Stimulated activated CD8-positive, alpha-beta memory T cell treated with anti-CD3 and anti-CD28 coated beads, Interleukin-12 subunit alpha, Interleukin-12 subunit beta, amount 100 ng/mL, for 24 hours (primary cell): ENCODE results near the gene KCNQ2.

Experiments
- DNase-seq: peaks from one replicate; pipeline ENCODE4 v3.0.0-alpha.2; 2020; ENCODE audit errors: extremely low read depth

The KCNQ2 gene

DNA sequence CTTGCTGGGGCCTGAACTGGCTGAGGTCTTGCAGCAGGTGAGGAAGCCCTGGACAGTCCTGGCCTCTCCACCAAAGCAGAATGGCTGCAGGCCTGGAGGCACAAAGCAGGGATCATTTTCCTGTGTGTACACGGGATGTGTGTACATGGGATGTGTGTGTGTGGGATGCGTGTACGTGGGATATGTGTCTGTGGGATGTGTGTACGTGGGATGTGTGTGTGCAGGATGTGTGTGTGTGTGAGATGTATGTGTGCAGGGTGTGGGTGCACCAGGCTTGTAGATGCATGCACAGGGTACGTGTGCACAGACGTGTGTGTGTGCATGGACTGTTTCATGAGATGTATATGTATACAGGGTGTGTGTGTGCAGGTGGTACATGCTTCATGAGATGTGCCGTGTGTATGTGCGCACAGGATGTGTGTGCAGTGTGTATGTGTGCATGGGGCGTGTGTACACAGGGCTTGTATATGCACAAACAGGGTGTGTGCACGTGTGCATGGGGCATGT lies 103.4 kb downstream of the KCNQ2 start:
- no peak for DNase-seq

DNA sequence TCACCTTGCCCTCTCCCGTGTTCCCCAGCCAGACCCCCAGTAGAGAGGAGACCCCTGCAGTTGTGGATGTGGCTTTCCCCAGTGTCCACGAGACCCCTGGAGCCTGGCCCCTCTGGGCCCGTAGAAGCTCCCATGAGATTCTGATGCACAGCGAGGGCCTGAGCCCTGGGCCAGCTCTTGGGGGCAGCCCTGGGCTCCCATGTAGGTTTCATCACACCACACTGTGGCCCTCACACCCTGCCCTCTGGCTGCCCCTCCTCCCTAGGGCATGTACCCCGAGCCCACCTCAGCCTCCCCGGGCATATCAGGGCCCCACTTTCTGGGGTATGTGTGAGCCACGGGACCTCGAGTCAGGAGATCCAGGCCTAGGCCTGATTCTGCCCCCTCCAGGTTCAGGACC lies 104.3 kb downstream of the KCNQ2 start:
- DNase-seq, result no peak

DNA sequence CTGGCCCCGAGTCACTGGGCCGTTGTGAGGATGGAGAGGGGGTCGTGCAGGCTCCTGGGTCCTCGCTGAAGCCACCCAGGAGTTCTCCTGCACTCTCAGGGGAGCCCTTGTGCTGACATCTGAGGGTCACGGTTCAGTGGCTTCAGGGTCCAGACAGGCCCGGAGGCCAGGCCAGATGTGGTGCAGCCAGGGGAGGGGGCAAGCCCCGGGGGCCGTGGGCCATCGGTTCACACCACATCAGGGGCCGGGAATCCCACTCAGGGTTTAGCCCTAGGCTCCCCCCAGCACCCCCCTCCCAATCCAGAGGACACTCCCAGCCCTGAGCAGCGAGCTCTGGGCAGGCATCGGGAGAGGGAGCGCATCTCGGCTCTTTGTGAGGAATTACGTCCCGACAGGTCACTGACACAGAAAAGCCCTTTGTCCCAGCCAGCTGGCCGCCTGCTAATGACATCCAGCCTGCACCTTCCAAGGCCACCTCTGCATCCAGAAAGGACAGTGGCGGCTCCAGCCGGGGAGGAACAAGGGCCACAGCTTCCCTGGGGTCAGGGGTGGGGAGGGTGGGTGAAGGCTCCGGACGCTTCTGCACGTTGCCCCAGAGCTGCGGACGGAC lies 104.9 kb downstream of the KCNQ2 start:
- DNase-seq, result no peak

DNA sequence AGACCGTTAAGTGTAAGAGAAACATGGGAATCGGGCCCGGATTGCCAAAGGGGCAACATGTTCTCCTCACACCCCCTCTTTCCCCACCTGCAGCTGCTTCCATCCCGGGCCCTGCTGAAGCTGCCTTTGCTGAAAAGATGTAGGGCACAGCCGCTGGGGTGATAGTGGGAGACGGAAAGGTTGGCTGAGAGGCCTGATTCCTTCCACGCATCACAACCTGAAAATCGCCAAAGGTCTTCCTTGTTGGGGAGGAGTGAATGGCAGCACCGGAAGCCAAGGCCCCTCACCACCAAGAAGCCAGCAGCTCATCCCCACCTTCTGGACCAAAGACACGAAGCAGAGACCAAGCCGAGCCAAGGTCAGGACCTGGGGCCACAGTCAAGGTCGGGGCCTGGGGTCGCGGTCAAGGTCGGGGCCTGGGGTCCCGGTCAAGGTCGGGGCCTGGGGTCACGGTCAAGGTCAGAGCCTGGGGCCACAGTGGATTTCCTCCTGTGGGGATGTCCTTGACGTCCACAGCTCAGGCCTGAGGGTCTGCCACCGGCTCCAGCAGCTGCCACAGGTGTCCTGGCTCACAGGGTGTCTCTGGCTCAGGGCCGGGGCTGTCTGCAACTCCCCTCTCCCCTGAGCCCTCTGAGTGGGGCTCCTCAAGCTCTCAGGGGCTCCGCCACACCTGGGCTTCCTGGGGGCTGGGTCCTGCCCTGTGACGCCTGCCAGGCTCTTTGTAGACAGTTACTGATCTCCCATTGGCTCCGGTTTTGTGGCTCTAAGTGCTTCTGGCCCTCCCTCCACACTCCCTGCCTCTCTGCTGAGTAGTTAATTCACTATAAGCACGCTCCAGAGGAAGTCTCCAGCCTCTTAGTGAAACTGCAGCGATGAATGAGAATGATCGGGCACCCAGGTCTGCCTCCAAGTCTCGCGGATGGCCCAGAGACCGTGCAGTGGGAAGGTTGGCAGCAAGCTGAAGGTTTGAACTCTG lies 105.8 kb downstream of the KCNQ2 start:
- DNase-seq, result no peak

DNA sequence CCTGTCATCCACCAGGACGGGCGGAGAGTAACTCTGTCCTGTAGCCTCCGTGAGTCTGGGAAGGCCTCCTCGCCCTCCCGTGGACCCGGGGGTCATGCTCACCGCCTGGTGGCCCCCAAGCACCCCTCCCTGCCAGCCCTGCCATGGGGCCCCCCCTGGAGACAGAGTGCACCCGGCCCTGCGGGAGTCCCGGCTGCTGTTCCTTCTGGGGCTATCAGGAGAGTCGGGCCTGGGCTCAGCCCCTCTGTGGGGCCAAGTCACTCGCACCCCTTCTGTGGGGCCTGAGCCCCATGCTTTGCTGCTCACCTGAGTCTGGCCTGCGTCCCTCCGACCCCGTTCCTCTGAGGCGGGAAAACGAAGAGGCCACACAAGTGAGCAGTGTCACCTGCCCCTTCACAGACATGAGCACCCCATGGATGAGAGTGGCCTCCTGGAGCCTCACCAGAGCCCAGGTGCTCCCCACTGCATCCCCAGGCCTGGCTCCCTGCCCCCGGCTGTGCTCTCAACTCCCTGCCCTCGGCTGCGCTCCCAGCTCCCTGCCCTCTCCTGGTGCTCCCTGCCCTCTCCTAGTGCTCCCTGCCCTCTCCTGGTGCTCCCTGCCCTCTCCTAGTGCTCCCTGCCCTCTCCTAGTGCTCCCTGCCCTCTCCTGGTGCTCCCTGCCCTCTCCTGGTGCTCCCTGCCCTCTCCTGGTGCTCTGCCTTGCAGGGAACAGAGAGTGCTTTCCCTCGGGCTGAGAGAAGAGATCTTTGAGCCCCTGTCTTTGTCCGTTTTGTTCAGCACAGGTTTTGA lies 106.7 kb downstream of the KCNQ2 start:
- DNase-seq, result no peak

DNA sequence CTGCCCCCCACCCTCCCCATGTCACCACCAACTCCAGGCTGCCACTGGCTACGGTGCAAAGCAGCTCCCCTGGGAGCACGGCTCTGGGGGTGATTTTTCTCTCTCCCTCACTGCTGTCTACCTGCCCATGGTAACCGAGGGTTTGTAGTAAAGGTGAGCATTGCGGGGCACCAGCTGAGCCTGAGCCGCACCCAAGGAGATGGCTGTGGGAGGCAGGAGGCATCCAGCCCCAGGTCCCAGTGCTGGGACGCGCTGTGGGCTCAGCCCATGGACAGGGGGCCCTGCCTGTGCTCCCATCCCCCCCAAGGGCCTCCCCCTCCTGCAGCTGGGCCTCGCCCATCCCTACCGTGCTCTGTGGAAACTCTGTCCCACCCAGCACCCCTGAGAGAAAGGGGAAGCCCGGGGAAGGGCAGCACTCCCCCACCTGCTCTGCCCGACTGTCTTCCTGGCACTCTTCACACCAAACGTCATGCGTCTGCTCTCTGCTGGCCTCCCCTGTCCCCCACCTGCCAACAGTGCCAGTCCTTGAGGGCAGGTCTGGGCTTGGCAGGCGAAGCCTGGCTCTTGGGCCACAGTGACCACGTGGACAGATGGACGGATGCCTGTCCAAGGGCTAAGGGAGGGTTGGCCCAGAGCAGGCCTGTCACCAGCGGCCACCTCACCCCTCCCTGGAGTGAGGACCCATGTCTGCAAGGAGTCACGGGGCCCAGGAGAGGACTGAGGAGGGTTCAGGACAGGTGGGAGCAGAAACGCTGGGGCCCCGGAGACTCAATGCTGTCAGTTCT lies 107.5 kb downstream of the KCNQ2 start:
- DNase-seq, result no peak

DNA sequence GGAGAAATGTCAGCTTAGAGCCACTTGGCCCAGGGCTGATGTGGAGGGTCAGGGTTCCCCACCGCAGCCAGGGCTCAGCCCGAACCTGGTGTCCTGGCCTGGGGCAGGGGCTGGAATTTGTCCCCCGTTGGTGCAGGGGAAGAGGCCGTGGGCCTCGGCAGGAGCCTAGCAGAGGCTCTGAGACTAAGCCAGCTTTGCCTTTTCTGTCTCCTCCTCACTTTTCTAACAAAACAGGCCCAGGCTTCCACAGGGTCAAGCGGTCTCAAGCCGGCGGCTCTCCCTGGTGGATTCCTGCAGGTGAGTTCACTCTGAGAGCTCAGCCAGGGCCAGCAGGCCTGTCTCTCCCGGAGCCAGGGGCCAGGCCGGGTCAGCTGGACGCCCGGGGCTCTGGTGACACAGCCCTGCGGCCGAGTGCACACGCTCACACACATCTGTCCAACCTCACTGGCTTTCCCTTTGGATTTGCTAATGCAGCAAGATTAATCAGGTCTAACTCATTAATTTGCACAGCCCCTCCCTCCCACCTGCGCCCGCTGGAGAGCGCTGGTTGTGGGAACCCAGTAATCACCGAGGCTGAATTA lies 108.4 kb downstream of the KCNQ2 start:
- DNase-seq, result no peak

DNA sequence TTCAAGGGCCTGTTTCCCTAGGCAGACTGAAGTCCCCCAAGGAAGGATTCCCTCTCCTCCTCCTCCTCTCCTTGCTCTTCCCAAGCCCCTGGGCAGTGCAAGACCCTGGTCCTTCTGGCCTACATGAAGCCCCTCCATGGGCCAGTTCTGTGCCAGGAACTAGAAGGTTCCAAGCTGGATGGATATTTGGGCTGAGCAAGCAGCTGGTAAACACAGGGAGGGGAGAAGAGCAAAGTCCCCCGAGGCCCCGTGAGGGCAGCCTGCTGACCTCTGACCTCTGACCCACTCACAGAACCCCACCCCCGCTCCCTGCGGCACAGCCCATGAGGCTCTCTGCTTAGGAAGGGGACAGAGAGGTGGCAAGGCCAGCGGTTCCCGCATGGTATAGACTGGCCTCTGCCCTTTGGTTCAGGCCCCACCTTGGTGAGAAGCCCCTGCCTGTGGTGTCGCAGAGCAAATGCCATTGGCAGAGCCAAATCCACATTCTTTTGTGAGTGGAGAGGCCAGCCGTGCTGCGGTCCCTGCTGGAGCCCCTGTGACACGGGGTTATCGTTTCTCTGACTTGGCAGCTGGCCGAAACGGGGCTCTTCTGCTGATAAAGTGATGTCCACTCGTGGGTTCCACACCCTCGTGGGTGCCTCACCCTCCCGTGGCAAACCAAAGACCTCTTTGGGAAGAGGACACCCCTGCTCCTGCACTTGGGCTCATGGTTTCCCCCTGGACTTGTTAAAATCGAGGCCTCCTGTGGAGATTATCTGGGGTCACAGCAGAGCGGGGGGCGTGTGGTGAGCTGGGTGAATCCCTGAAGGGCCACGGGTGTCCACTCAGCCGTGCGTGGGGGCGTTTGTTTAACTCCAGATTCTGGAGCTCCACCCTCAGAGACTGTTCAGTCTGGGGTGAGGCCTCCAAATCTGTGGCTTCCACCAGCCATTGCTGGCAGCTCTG lies 109.2 kb downstream of the KCNQ2 start:
- no peak for DNase-seq

DNA sequence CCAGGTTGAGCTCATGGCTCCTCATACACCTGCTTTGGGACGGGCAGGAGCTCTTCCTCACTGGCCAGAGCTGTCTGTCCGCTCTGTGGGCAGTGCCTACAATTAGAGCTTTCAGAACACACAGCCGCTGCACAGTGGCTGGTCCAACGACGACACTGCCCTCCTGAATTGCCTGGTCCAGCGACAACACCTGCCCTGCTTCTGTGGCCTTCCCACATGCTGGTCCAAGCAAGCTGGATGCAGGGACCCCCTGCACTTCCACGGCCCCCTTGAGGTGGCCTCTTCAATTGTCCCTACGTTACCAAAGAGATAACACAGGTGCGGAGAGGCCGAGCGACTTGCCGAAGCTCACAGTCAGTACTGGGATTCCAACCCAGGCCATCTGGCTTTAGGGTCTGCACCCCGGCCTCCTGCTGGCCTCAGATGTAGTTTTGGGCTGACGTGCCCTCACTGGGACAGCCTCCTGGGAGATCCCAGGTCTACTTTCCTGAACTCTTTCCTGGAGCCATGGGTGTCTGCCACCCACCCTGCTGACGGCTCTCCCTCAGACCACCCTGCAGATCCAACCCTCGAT lies 109.9 kb downstream of the KCNQ2 start:
- DNase-seq, result no peak

DNA sequence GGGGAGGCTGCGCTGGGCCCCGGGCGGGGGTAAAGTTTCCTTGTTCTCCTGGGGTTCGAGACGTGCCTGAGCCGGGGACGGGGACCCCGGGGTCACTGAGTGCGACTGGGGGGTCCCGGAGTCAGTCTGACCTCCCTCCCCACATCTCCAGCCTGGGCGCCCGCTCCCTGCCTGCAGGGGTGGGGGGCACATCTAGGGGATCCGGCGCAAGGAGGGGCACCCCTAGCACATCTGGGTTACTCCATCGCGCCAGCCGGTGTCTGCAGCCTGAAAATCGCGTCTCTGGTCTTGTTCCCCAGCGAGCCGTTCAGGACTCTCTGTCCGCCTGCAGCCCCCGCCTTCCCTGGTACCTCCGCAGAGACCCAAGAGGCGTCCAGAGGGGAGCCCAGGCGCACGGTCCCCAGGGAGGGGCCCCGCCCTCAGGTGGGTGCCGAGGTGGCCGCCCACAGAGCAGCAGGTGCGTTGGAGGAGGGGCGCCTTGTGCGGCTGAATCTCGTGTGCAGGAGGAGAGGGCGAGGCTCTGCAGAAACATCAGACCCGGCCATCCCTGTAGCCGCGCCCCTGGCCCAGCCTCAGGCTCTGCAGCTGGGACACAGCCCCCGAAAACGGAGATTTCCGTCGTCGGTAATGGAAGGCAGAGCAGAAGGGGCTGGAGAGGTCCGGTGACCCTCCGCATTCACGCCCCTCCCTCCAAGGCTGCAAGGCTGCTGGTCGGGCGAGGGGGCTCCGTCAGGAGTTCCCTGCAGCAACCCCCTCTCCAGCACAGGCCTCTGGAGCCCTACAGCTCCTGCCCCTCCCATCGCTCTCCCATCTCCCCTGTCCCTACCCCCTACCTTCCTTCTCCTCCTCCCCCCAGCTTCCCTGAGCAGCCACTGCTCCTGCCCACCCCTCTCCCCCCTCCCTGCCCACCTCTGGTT lies 110.7 kb downstream of the KCNQ2 start:
- no peak for DNase-seq

DNA sequence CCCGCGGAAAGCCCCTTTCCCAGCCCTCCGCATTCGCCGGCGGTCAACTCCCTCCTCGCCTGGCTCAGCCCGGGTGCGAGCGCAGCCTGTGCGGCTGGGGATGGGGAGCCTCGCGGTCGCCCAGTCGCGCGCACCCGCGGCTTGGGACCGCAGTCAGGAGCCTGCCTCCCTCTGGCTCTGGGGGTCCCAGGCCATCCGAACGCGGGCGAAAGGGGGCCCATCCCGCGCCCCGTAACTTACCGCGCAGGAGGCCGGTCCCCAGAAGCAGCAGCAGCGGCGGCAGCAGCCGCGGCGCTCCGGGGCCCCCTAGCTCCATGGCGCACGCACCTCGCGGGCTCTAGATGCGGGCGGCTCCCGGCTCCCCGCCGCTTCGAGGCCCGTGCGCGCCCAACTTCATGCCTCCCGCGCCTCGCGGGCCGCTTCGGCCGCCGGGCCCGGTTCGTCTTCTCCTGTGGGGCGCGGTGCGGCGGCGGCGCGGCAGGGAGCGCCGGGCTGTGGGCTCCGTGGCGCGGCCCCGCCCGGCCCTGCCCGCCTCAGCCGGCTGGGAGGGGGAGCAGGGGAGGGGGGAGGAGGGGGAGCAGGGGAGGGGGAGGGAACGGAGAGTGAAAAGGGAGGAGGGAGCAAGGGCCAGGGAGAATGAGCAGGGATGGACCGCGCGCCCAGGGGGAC lies 111.5 kb downstream of the KCNQ2 start, which contains the start of gene CHRNA4:
Gene CHRNA4 (minus strand): TSS at position 500 of the 669 bp plus-strand sequence. CDS start 184 bp downstream, at position 316.
- DNase-seq, result no peak

DNA sequence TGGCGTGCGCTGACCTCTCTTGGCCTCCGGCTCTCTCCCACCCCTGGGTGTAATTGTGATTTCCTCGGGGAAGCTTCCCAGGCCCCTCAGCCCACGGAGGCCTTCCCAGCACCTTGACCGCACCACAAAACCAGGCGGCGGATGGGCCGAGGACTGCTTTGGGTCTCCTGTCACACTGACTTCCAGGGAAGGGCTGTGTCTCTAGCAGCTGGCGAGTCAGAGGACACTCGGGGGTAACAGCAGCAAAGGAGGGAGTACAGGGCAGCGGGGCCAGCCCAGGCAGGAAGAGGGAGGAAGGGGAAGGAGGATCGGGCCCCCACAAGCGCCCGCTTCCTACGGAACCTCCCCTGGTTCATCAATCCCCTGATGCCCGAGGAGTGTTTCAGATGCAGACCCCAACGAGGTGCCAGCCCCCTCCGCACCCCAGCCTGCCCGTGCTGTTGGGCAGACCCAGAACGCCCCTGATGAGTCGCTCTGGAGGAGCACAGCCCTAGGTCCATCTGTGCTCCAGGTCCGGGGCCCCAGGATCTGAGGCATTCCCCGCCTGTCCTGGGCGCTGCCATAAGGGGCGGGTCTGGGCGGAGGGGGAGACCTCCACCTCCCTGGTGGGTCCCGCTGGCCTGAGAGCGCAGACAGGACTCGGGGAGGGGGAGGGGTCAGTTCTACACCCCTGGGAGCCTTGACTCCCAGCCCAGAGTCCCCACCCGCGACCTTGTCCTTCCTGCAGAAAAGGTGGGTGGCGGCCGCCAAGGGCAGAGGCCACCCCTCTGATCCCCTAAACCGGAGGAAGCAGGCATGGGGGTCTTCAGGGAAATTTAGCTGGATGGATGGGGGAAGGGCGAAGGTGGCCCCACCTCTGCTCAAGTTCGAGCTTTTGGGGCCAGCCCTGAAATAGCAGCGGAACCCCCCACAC lies 112.3 kb downstream of the KCNQ2 start:
- no peak for DNase-seq

DNA sequence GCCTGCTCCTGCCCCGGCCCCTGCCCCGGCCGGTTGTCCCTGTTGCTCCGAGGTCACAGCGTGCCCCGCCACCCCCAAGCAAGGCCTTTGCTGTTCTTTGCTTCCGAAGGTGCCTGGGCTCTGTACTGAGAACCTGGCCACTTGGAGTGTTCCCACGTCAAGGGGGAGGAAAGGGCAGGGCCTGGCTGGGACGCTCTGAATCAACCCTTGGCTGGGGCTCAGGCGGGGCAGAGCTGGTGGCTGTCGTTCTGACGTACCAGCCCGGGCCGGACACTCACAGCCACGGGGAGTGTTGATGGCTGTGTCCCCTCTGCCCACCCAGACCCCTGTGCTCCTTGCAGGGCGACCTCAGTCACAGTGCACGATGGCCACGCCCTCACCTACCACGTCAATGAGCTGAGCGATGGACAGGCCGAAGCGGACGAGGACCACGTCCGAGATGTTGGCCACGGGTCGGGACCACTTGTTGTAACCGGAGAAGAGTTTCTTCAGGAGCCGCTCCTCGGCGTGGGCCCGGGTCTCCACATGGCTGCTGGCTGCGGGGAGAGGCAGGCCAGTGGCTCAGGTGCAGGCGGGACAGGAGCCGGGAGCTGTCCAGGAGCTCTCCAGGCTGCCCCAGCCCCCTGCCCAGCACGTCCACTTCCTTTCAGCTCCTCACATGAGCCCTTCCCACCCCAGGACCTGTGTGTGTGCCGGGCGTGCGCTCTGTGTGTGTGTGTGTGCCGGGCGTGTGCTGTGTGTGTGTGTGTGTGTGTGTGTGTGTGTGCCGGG lies 113.1 kb downstream of the KCNQ2 start:
- no peak for DNase-seq

DNA sequence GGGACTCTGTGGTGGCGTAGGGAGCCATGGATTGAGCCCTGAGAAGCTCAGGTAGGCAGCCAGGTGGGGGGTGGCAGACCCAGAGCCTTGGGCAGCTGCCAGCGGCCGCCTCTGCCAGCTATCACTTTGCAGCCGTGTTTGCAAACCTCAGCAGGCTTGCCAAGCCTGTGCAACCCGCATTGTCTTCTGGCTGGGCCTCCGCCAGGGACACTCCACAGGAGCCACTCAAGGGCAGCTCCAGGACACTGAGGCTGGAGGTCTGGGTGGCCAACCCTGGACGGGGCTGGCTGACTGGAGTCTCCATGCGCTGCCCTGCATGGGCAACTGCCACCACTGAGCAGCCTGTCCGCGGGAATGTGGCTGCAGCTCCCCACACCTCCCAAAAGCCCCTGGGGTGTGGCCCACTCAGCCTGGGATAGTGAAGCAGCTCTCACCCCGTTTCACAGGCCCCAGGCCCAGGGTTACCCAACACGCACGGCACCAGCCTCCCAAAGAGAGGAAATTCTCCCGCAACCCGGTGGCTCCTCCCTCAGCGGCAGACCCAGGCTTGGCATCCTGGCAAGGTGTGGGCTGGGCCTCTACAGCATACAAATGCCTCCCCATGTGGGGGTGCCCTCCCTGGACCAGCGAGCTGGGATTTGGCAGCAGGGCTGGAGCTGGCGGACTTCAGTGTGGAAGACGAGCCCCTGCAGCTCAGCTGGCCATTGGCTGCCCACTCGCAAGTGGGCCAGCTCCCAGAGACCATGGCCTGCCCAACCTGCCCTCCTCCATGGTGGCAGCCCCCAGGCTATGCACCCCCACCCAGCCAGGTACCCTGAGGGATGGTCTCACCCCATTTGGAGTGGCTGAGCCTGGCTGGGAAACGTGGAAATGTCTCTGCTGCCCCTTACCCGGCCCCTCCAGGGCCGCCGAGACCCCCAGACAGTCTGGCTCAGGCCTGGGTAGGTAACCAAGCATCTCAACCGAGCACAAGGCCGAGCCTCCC lies 114.2 kb downstream of the KCNQ2 start:
- no peak for DNase-seq
